Choroid plexus epithelial cell (primary cell): ENCODE data around the gene CD320.

Experiments
- DNase-seq: peaks from one replicate; pipeline ENCODE4 v3.0.0-alpha.2; 2010; ENCODE audit warnings: low read depth
- H3K4me3 ChIP-seq: 2 replicates; pipeline ENCODE4 v1.5.1; 2011; ENCODE audit warnings: low read depth, mild to moderate bottlenecking, control low read depth, low read length, moderate library complexity
- CTCF ChIP-seq: conservative IDR thresholded peaks from 2 replicates; pipeline ENCODE4 v1.5.1; 2011; ENCODE audit warnings: low read depth, mild to moderate bottlenecking, control low read depth, inconsistent platforms, low read length, moderate library complexity

Gene CD320

GRCh38 chr19:8261881-8262280 is 46.3 kb downstream of the CD320 start:
- no peak for TF ChIP-seq CTCF
- DNase-seq: no peak
- no peak overlapping the region for H3K4me3 ChIP-seq

- TF ChIP-seq CTCF: no peak
- no peak overlapping the region for H3K4me3 ChIP-seq
- DNase-seq: no peak
Observed at GRCh38 chr19:8261347-8261746, 46.8 kb downstream of the CD320 start.

- no peak for DNase-seq
- no peak for TF ChIP-seq CTCF
- H3K4me3 ChIP-seq: no peak overlapping the region
Observed at GRCh38 chr19:8259922-8260247, 48.3 kb downstream of the CD320 start.

GRCh38 chr19:8259142-8259921 is 48.8 kb downstream of the CD320 start:
- no peak for DNase-seq
- TF ChIP-seq CTCF: no peak
- H3K4me3 ChIP-seq: no peak overlapping the region

- DNase-seq: no peak
- H3K4me3 ChIP-seq: no peak overlapping the region
- TF ChIP-seq CTCF: no peak
Observed at GRCh38 chr19:8257052-8257443, 51.1 kb downstream of the CD320 start.

- TF ChIP-seq CTCF: no peak
- DNase-seq: no peak
- H3K4me3 ChIP-seq: no peak overlapping the region
Observed at GRCh38 chr19:8256276-8257051, 51.7 kb downstream of the CD320 start.
